ENCODE data around the gene TMEM215. TPM values are rescaled to one million over a fixed set of nuclear protein-coding genes. Genes with fewer than 3 reads are reported as not detected.

Gene TMEM215
- total RNA-seq (not detected in 2 replicates), polyA plus RNA-seq (not detected in 2 replicates), polyA minus RNA-seq (not detected in 2 replicates)
- total RNA-seq (2013) = 0.07 TPM

GRCh38 chr9:32783168-32783891, at the start of gene TMEM215:
Gene TMEM215, plus strand, starts transcription at chr9:32783540. Its CDS starts 644 bp downstream, at chr9:32784184.
- H3K4me1 ChIP-seq (ENCODE audit: control insufficient read depth in 2 of 2, insufficient read depth in 2 of 2, low read length in 2 of 2) = no peaks in the 10 kb centered on the region
- no peaks in the 10 kb centered on the region for H3K36me3 ChIP-seq (replicated peaks in 1 of 2; ENCODE audit: control extremely low read depth in 1 of 2, control insufficient read depth in 1 of 2, extremely low read depth in 1 of 2, insufficient read depth in 2 of 2, low read length in 1 of 2)
- H3K9ac ChIP-seq (ENCODE audit: low read length) = no peak within 1 kb of the TSS
- no peaks in the 10 kb centered on the region for H3K79me2 ChIP-seq (ENCODE audit: control insufficient read depth, insufficient read depth, low read length)
- Mint-ChIP-seq H3K27ac (no peak within 1 kb of the TSS), H3K4me1 (no peaks in the 10 kb centered on the region), H3K9me3 (ENCODE audit: insufficient read depth) (no peaks in the 10 kb centered on the region), H3K4me3 (no peak within 1 kb of the TSS), H3K27me3 (peaks cover 48% of the 10 kb centered on the region)
- TF ChIP-seq EZH2 (IDR thresholded peaks at IDR 0.05; ENCODE audit: borderline replicate concordance, insufficient read depth, low read depth, low read length, poor library complexity, severe bottlenecking) (no peak), CTCF (IDR thresholded peaks at IDR 0.05) (no peak)
- DNase-seq (no peak), ATAC-seq (ENCODE audit: low read depth) (no peak)
- intact Hi-C loops (cut with micrococcal nuclease) = no loop called here
- H3K27me3 ChIP-seq (replicated peaks in 1 of 4; ENCODE audit: control extremely low read depth in 1 of 4, control insufficient read depth in 3 of 4, insufficient read depth in 4 of 4, low read length in 3 of 4) = peaks cover 0 to 37% (median 21%) of the 10 kb centered on the region in 4 experiments
- H3K27ac ChIP-seq (ENCODE audit: low read length in 2 of 2) = no peak within 1 kb of the TSS
- WGBS (ENCODE audit: insufficient coverage) = 12% methylated on average over 59 of the region's 59 CpGs
- CTCF ChIA-PET = no interaction called here
- no peak within 1 kb of the TSS for H2AFZ ChIP-seq (ENCODE audit: insufficient read depth, low read depth, low read length, poor library complexity, severe bottlenecking)
- no peak within 1 kb of the TSS for H3K4me2 ChIP-seq (replicated peaks; ENCODE audit: low read depth, low read length, poor library complexity, severe bottlenecking)
- no peaks in the 10 kb centered on the region for H4K20me1 ChIP-seq (ENCODE audit: control insufficient read depth, insufficient read depth, low read length, poor library complexity, severe bottlenecking)
- H3K9me3 ChIP-seq (ENCODE audit: control extremely low read depth in 1 of 3, control insufficient read depth in 2 of 3, insufficient read depth in 1 of 3, low read length in 2 of 3) = peaks cover 0 to 16% (median 0%) of the 10 kb centered on the region in 3 donors
- POLR2A ChIA-PET = no interaction called here
- H3K4me3 ChIP-seq (ENCODE audit: control extremely low read depth in 1 of 5, extremely low read depth in 1 of 5, insufficient read depth in 1 of 5, low read depth in 2 of 5, low read length in 4 of 5) = no peak within 1 kb of the TSS

GRCh38 chr9:32735476-32735875, 47.9 kb upstream of the TMEM215 start:
- no peak overlapping the region for H3K27ac Mint-ChIP-seq
- Histone ChIP-seq H3K27me3 (replicated peaks in 1 of 4; ENCODE audit: control extremely low read depth in 1 of 4, control insufficient read depth in 3 of 4, insufficient read depth in 4 of 4, low read length in 3 of 4) (no peaks in the 10 kb centered on the region), H3K4me3 (ENCODE audit: control extremely low read depth in 1 of 5, extremely low read depth in 1 of 5, insufficient read depth in 1 of 5, low read depth in 2 of 5, low read length in 4 of 5) (no peak overlapping the region), H3K27ac (ENCODE audit: low read length in 2 of 2) (no peak overlapping the region), H3K9me3 (ENCODE audit: control extremely low read depth in 1 of 3, control insufficient read depth in 2 of 3, insufficient read depth in 1 of 3, low read length in 2 of 3) (no peaks in the 10 kb centered on the region), H3K36me3 (replicated peaks in 1 of 2; ENCODE audit: control extremely low read depth in 1 of 2, control insufficient read depth in 1 of 2, extremely low read depth in 1 of 2, insufficient read depth in 2 of 2, low read length in 1 of 2) (no peaks in the 10 kb centered on the region), H3K4me2 (replicated peaks; ENCODE audit: low read depth, low read length, poor library complexity, severe bottlenecking) (no peak overlapping the region), H3K4me1 (ENCODE audit: control insufficient read depth in 2 of 2, insufficient read depth in 2 of 2, low read length in 2 of 2) (no peaks in the 10 kb centered on the region), H2AFZ (ENCODE audit: insufficient read depth, low read depth, low read length, poor library complexity, severe bottlenecking) (no peak overlapping the region), H3K9ac (ENCODE audit: low read length) (no peak overlapping the region), H3K79me2 (ENCODE audit: control insufficient read depth, insufficient read depth, low read length) (no peaks in the 10 kb centered on the region), H4K20me1 (ENCODE audit: control insufficient read depth, insufficient read depth, low read length, poor library complexity, severe bottlenecking) (no peaks in the 10 kb centered on the region)
- intact Hi-C loops (cut with micrococcal nuclease) = no loop called here
- DNase-seq (no peak), ATAC-seq (ENCODE audit: low read depth) (no peak)
- H3K4me3 Mint-ChIP-seq = no peak overlapping the region
- ChIA-PET CTCF (no interaction called here), POLR2A (no interaction called here)
- H3K4me1 Mint-ChIP-seq = no peaks in the 10 kb centered on the region
- no CpG with 5 or more reads among the region's 3 CpGs for WGBS (ENCODE audit: insufficient coverage)
- no peaks in the 10 kb centered on the region for H3K27me3 Mint-ChIP-seq
- TF ChIP-seq EZH2 (IDR thresholded peaks at IDR 0.05; ENCODE audit: borderline replicate concordance, insufficient read depth, low read depth, low read length, poor library complexity, severe bottlenecking) = no peak
- no peak for TF ChIP-seq CTCF (IDR thresholded peaks at IDR 0.05)
- H3K9me3 Mint-ChIP-seq (ENCODE audit: insufficient read depth) = no peaks in the 10 kb centered on the region

All from B cell (primary cell).